GM12891 (cell line): ENCODE results near the gene PDAP1.

ENCODE experiments used
- DNase-seq: peaks from one replicate; pipeline ENCODE4 v3.0.0; 2011; ENCODE audit warnings: low spot score; ENCODE audit not compliant: insufficient read length
- FAIRE-seq: peaks from 2 replicates; lab custom pipeline; 2011; peaks lifted over from hg19 to GRCh38; lab: Jason Lieb, UNC
- PAX5 ChIP-seq: IDR thresholded peaks from 2 replicates; pipeline ENCODE4 v1.6.1; 2011; ENCODE audit warnings: low read length, moderate library complexity, mild to moderate bottlenecking; ENCODE audit not compliant: insufficient read depth, severe bottlenecking
- POLR2A ChIP-seq: IDR thresholded peaks from 2 replicates; pipeline ENCODE4 v1.6.1; 2011; ENCODE audit warnings: low read depth, low read length, control low read depth
- POLR2AphosphoS5 ChIP-seq: IDR thresholded peaks from 2 replicates; pipeline ENCODE4 v1.6.1; 2011; ENCODE audit warnings: low read depth, low read length, control low read depth
- POU2F2 ChIP-seq: IDR thresholded peaks from 2 replicates; pipeline ENCODE4 v1.6.1; 2011; ENCODE audit warnings: low read depth, mild to moderate bottlenecking, control low read depth, low read length, moderate library complexity
- SPI1 ChIP-seq: IDR thresholded peaks from 2 replicates; pipeline ENCODE4 v1.6.1; 2011; ENCODE audit warnings: low read depth, low read length, control low read depth
- TAF1 ChIP-seq: IDR thresholded peaks from 2 replicates; pipeline ENCODE4 v1.6.1; 2011; ENCODE audit warnings: low read depth, low read length, control low read depth

The PDAP1 gene

DNA sequence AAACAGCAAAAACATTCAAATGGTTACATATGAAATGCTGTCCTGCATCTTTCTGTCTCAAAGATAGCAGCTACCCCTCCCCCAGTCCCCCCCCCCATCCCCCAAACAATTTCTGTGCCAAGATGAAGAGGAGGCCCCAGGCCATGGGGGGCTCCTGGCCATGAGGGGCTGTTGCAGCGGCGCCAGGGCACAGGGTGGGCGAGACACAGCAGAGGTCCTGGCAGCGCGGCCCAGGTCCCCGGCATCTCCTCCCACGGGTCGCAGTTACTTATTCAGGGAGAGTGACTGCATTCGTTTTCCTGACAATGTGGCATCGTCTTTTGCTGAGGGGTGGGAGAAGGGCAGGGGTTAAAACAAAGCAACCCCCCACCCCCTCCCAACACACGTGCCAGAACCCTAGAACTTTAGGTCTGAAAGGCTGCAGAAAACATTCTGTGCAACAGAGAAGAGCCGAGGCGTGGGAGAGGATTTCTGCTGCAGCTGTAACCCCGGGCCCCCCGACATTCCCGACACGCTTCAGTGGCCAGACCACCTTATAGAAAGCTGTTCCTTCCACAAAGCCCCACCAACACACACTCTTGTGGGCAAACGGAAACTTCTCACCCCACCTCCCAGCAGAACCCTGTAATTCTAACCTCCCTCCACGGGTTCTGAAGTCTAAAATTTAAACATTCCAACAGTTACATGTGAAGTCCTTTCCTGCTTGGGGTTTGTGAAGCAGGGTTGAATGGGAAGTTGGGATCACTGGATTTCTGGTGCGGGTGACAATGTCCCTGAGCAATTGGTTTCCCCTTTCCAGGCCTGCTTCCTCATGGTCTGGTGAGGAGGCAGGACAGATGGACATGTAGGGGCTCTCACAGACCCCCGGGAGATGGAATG lies 11.7 kb downstream of the PDAP1 start:
- FAIRE-seq (no peak), DNase-seq (no peak)
- no peak for TF ChIP-seq PAX5
- no peak for TF ChIP-seq POLR2A
- TF ChIP-seq POU2F2: no peak

DNA sequence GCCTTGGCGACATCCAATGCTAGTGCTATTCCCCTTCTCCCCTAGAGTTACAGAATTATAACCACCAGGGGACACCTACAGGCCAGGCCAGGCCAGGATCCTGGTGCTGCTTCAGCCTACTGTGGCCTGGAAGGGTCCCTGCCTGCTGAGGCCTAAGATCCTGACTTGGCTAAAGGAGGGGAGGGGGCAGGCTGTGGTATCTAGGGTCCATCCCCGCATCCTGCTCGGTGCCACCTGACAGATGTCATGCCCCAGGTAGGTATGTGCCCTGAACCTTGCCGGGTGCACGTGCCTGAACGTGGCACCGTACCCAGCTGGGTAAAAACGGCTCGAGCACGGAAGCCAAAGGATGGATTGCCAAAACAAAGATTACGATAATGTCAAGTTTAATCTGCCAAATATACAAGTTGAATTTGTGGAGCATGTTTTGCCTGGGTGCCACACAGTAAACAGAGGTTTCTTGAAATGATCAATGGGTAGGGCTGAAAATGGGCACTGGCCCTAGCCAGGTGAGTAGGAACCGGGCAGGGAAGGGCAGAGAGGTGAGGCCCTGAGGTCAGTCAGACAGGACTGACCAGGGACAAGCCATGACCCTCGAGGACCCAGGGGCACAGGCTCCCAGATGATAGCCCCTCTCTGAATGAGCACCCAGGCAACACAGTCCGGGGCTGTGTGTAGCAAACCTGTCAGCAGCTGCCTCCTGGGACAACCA lies 12.6 kb downstream of the PDAP1 start:
- no peak for TF ChIP-seq TAF1
- peak; percentile 6; the same call in 1 of the 2 replicates for TF ChIP-seq POLR2A
- TF ChIP-seq POLR2AphosphoS5: 0 out of 2 replicates have a peak, but pooled peaks have one; percentile 1
- TF ChIP-seq SPI1: no peak
- DNase-seq (no peak), FAIRE-seq (peak; percentile 9)

DNA sequence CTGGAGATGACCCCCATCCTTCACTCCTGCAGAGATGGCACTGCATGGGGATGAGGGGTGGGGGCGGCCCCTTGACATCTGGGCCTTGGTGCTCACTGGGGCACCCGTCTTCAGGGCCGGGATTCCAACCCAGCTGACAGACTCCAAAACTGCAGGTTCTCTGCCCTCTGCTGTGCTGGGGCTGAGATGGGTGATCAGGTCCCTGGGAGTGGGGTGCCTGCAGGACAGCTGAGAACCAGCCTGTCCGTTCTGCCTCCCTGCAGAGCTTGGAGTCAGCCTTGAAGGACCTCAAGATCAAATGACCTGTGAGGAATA lies 14.3 kb downstream of the PDAP1 start:
- no peak for FAIRE-seq
- TF ChIP-seq POLR2AphosphoS5 (no peak; the same call in 1 of the 2 replicates), POLR2A (no peak), TAF1 (no peak)
- DNase-seq: no peak

DNA sequence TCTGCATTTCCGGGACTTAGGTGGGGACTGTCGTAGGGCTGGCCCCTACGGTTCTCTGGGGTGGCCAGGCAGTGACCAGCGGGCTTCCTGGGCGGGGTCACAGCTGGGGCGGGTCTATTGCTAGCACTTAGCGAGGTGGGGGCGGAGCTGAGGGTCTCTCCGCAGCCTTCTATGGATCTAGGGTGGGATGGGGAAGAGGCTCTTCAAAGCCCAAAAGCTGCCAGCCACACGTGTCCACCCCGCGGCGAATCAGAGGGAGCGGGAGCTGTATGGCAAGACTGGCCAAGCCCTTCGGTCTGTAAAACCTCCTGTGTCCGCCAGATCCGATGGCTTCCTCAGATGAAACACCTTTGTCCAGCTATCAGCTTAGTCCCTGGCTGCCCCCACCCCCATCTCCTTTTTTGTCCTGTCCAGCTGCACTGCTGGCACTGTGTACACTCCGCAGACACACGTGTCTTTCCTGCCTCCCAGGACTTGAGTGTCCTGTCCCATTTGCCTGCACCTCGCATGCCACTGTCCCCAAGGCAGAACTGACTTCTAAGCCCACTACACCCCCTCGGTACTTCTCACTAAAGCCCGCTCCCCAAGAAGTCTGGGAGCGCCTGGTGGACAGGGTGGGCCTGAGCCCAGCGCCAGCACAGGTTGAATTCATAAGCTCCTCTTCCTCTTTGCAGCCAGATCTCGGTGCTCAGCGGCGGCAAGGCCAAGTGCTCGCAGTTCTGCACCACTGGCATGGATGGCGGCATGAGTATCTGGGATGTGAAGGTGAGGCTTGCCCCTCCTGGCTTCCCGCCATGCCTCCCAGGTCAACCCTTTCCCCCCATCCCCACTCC lies 14.8 kb downstream of the PDAP1 start:
- no peak for FAIRE-seq
- no peak for DNase-seq
- TF ChIP-seq TAF1 (no peak), SPI1 (no peak), POLR2A (peak; percentile 34; the same call in 1 of the 2 replicates)

DNA sequence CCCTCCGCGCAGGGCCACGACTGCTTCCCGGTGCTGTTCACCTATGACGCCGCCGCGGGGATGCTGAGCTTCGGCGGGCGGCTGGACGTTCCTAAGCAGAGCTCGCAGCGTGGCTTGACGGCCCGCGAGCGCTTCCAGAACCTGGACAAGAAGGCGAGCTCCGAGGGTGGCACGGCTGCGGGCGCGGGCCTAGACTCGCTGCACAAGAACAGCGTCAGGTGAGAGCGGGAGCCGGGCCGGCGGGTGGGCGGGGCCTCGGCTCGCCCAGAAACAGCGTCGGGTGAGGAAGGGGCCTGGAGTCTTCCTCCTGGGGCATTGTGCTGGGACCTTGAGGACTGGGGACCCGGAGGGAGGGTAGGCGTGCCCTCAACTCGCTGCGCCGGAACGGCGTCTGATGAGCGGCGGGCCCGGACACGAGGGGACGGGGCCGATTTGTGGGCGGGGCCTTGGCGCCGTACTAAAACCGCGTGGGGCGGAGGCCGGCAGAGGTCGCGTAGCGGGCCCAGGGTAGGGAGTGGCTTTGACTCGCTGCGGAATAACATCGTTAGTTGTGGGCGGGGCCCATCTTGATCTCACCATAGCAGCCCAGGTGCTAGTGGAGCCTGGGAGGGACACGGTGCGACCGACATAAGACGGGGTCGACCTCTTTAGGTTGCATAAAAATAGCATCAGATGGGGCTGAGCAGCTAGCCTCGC lies 15.6 kb downstream of the PDAP1 start:
- FAIRE-seq (peak; percentile 95), DNase-seq (peak; percentile 74)
- no peak for TF ChIP-seq PAX5
- TF ChIP-seq POU2F2: no peak
- no peak for TF ChIP-seq TAF1
- no peak for TF ChIP-seq POLR2A
- no peak; the same call in none of the 2 replicates for TF ChIP-seq POLR2AphosphoS5
- no peak for TF ChIP-seq SPI1

DNA sequence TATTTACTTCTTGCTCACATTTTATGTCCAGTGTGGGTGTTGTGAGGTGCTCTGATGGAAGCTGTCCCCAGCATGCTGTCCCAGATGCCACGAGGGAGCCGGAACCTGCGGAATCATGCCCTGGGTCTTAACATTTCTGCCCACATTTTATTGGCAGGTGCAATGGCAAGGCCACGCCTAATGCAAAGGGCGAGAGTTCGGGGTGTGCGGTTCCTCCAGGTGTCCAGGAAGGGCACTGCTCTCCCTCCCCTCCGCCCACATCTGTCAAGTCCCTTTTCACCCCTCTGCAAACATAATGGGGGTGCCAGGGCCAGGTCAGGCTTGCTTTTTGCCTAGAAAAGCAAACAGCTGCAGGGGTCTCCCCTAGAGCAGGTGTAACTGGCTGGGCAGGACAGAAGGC lies 16.4 kb downstream of the PDAP1 start:
- TF ChIP-seq POLR2A (no peak), POU2F2 (no peak), POLR2AphosphoS5 (no peak), PAX5 (no peak), SPI1 (no peak), TAF1 (no peak)
- FAIRE-seq (no peak), DNase-seq (no peak)

DNA sequence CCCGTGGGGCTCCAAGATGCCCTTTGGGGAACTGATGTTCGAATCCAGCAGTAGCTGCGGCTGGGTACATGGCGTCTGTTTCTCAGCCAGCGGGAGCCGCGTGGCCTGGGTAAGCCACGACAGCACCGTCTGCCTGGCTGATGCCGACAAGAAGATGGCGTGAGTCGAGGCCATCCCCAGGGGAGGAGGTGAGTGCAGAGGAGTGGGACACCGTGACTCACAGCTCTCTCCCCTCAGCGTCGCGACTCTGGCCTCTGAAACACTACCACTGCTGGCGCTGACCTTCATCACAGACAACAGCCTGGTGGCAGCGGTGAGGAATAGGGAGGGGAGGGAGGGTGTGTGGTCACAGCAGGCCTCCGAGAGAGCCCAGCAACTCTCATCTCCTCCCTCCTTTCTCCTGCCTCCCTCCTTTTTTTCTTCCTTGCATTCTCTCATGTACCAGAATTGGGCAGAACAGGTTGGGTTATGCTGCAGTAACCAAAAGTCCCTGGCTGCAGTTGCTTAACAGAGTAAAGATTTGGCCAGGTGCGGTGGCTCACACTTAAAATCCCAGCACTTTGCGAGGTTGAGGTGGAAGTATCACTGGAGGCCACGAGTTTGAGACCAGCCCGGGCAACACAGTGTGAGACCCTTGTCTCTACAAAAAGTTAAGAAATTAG lies 17.3 kb downstream of the PDAP1 start:
- FAIRE-seq (no peak), DNase-seq (no peak)
- TF ChIP-seq POLR2AphosphoS5 (no peak), POU2F2 (no peak), PAX5 (no peak), POLR2A (no peak), SPI1 (no peak), TAF1 (no peak)

DNA sequence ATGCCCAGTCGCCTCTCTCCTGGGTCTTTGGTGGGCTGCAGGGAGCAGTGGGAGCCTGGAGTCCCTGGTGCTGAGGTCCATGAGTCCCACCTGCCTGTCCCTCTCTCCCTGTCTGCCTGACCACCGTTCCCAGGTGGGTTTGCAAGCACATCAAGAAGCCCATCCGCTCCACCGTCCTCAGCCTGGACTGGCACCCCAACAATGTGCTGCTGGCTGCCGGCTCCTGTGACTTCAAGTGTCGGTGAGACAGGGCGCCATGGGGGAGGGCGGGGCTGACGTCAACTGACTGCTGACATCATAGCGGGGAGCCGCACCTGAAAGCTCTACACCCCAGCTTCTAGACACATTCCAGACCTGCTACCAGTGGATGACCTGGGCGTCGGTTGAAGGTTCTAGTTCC lies 18.6 kb downstream of the PDAP1 start:
- FAIRE-seq (no peak), DNase-seq (no peak)
- peak; percentile 39; the same call in 1 of the 2 replicates for TF ChIP-seq POLR2AphosphoS5
- no peak for TF ChIP-seq POLR2A
- TF ChIP-seq TAF1: no peak
- no peak for TF ChIP-seq PAX5
- no peak for TF ChIP-seq POU2F2
